ENCODE data around the gene TNPO3.

GRCh38 chr7:128906001-128906765 lies 148.7 kb downstream of the TNPO3 start:
- TF ChIP-seq CTCF (IDR thresholded peaks at IDR 0.05) (no peak), POLR2A (IDR thresholded peaks at IDR 0.05) (no peak), POLR2AphosphoS5 (IDR thresholded peaks at IDR 0.05) (no peak)

Data from breast epithelium (tissue), 3 donors.